Neural progenitor cell (in vitro differentiated cells): ENCODE measurements around the gene COMMD1.

Experiments
- EZH2phosphoT487 ChIP-seq: fragments of 200-600 bp; sonication (generic); IDR thresholded peaks from 2 replicates; pipeline ENCODE4 v1.6.1; 2017; ENCODE audit warnings: antibody characterized with exemption
- TF ChIP-seq, protein P1 (sequence below): fragments of 200-600 bp; sonication (generic); IDR thresholded peaks from 2 replicates; pipeline ENCODE4 v1.5.1; 2017; ENCODE audit warnings: antibody characterized with exemption, mild to moderate bottlenecking

DNA sequence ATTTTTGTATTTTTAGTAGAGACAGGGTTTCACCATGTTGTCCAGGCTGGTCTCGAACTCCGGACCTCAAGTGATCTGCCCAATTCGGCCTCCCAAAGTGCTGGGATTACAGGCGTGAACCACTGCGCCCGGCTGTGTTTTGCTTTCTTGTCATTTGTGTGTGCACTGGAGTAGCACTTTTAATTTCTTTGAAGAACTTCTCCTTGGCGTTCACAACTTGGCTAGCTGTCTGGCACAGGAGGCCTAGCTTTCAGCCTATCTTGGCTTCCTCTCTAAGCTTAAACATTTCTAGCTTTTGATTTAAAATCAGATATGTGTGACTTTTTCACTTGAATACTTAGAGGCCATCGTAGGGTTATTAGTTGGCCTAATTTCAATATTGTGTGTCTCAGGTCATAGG lies 93.0 kb downstream of the COMMD1 start:
- TF ChIP-seq, protein P1, sequence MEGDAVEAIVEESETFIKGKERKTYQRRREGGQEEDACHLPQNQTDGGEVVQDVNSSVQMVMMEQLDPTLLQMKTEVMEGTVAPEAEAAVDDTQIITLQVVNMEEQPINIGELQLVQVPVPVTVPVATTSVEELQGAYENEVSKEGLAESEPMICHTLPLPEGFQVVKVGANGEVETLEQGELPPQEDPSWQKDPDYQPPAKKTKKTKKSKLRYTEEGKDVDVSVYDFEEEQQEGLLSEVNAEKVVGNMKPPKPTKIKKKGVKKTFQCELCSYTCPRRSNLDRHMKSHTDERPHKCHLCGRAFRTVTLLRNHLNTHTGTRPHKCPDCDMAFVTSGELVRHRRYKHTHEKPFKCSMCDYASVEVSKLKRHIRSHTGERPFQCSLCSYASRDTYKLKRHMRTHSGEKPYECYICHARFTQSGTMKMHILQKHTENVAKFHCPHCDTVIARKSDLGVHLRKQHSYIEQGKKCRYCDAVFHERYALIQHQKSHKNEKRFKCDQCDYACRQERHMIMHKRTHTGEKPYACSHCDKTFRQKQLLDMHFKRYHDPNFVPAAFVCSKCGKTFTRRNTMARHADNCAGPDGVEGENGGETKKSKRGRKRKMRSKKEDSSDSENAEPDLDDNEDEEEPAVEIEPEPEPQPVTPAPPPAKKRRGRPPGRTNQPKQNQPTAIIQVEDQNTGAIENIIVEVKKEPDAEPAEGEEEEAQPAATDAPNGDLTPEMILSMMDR: no peak
- no peak for TF ChIP-seq EZH2phosphoT487
